D721Med (cell line): Measurements from ENCODE around the gene MDM2.

Experiments used
- DNase-seq: peaks from one replicate; pipeline ENCODE4 v3.0.0; 2011; ENCODE audit warnings: low spot score; ENCODE audit not compliant: insufficient read length
- FAIRE-seq: peaks from 2 replicates; lab custom pipeline; 2011; peaks lifted over from hg19 to GRCh38; lab: Jason Lieb, UNC
- CTCF ChIP-seq: IDR thresholded peaks from 2 replicates; pipeline ENCODE4 v1.5.1; 2012; ENCODE audit warnings: mild to moderate bottlenecking, control low read depth; ENCODE audit not compliant: insufficient read depth; ENCODE audit errors: missing control alignments

The MDM2 gene

GRCh38 chr12:68807576-68808387 lies at the start of gene MDM2:
TSS of gene MDM2 (plus strand) at chr12:68808177. CDS start at chr12:68808478, 301 bp downstream.
- DNase-seq (peak; percentile 89), FAIRE-seq (no peak)
- TF ChIP-seq CTCF = peak; percentile 59

- no peak for DNase-seq
- no peak for TF ChIP-seq CTCF
- no peak for FAIRE-seq
Observed at GRCh38 chr12:68759852-68760251, 48.1 kb upstream of the MDM2 start.

- DNase-seq = no peak
- FAIRE-seq = no peak
- no peak for TF ChIP-seq CTCF
Observed at GRCh38 chr12:68760806-68761441, 47.1 kb upstream of the MDM2 start.

- DNase-seq (no peak), FAIRE-seq (no peak)
- TF ChIP-seq CTCF = no peak
Observed at GRCh38 chr12:68761442-68761812, 46.5 kb upstream of the MDM2 start.

- DNase-seq = no peak
- no peak for FAIRE-seq
Observed at GRCh38 chr12:68761901-68762630, 45.9 kb upstream of the MDM2 start.

GRCh38 chr12:68762691-68763090 lies 45.3 kb upstream of the MDM2 start:
- no peak for DNase-seq
- FAIRE-seq = no peak
- TF ChIP-seq CTCF = no peak

More at GRCh38 chr12:68761901-68762630, 45.9 kb upstream of the MDM2 start:
- TF ChIP-seq CTCF = no peak
